NCI-H2227 (cell line): ENCODE results near the gene SLC35F1.
A peak's percentile ranks its signal among the peaks of the same experiment; 100 is the strongest.

Experiments
- DNase-seq: peaks from one replicate; lab custom pipeline; 2025; ENCODE audit not compliant: unreplicated experiment; lab: John Stamatoyannopoulos, UW

The SLC35F1 gene

DNA sequence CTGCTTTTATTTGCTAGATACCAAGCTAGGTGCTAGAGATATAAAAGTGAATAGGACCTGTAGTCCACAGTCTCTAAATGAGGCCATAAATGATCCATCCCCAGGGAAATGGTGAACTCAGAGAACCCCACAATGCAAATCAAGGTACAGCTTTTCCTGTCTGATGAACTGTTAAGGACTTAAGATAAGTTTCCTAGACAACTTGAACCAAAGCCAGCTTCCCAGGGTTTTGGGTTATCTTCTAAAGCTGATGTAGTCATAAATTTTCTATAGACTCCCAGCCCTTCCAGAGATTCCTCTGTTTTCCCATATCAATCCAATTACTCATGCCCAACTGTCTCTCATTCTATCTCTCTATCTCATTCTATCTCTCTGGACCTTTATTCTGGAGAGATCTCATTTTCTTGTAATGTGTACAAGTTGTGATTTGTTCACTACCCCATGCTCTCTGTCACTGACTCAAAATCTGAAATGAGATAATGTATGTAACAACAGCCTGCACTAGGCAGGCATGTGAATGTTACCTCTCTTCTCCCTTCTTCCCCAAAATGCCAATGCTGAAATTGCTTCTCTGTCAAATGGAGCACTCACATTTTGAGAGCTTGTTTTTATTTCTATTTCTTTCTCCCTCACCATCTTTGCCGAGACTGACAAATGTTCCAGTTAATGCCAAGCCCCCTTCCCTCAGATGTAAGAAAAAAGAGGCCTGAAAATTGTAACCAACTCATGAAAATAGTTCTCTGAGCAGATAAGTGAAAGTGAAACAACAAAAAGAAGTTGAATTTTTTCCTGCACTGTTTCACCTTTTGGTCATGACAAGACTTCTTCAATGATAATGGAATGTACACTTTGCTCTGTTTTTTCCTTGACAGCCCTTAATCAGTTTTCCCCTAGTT is 279.9 kb downstream of the SLC35F1 start:
- DNase-seq, result no peak

DNA sequence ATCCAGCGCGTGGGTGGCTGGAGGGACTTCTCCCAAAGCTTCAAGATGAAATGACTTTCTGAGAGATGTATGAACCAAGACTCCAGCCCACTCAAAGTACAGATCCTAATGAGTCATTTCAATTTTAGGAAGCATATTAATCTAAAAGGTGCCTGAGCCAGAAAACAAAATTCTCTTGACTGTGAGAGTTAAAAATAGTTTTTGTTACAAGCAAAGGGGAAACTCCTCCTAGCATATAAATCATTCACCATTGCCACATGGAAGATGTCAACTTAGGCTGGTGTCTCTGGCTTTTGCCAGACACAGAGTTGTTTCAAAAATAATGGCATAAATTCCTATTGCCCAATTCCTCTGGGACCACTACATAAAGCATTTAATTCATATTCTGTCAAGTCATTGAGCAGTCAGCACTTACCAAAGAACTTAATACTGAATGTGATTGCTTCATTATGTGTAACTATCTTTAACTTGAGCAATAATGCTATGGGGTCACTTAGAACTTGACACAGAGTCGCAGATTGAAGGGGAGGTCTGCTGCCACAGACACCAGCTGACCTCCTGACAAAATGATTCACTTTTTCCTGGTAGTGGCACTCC is 280.6 kb downstream of the SLC35F1 start:
- no peak for DNase-seq

DNA sequence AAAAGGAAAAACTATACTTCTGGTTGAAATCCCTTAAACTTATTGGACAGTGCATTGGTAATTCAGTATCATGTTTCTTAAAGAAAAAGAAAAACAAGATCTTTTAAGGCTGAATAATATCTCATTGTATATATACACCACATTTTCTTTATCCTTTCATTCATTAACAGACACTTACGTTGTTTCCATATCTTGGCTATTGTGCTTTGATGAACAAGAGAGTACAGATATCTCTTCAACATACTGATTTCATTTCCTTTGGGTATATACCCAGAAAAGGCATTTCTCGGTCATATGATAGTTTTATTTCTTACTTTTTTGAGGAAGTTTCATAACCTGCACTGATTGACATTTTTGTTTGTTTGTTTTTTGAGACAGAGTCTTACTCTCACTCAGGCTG is 281.5 kb downstream of the SLC35F1 start:
- no peak for DNase-seq

DNA sequence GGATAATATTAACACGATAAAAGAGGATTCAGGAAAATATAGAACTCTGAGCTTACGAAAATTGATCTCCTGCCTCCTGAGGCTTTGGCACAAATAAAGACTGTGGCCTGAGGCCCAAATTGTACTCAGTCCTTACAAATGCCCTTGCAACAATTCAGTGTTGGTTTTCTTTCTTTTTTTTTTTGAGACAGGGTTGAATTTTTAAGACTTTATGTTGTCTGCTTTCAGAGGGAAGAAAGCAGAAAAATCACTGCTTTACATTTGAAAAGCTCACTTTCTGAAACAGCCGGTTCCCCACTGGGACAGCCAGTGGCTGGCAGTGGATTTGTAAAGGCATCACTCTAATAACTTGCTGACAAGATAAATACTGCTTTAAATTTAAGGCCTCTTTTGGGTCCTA is 290.5 kb downstream of the SLC35F1 start:
- no peak for DNase-seq

DNA sequence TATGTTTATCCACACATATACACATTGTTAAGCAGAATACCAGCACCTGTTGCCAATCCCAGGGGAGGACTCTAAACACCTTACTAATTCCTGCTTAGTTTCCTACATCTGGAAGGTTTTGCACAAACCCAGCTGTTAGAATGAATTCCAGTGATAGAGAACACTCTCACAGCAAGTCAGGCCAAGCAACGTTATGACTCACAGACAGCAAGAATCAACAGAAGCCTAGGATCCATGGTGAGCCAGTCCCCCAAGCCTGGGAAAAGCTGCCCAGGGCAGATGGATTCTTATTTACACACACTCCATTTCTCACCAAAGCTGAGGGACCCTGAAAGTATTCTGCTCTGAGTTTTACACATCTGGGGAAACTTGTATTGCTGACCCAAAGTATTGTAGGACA is 291.7 kb downstream of the SLC35F1 start:
- DNase-seq, result no peak

DNA sequence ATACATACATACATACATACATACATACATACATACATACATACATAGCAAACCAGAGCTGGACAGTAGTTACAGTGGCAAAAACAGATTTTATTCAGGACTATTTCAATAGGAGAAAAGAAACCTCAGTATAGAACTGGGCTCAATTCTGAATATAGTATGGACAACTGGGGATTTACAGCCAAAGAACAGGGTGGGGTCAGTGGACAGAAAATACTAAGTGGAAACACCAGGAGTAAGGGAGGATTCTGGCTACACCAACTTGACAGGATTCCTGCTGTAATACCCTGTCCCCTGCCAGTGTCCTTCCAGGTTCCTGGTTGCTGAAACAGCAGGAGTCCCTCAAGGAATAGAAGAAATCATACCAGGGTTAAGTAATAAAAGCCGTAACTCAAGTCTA is 293.1 kb downstream of the SLC35F1 start:
- DNase-seq, result no peak

DNA sequence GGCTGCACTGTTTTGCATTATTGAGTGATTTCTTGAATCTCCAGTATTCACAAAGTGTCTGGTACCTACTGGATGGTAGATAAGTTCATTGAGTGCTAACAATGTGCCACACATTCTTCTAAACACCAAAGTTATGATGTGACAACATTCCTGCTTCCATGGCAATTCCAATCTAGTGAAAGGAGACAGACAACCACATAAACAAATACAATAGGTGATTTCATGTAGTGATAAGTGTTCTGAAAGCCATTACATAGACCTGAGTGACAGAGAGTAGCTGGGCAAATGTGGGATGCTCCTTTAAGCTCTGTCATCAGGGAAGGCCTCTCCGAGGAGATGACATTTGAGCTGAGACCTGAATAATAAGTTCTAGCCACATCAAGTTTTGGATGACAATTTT is 295.5 kb downstream of the SLC35F1 start:
- DNase-seq, result no peak

DNA sequence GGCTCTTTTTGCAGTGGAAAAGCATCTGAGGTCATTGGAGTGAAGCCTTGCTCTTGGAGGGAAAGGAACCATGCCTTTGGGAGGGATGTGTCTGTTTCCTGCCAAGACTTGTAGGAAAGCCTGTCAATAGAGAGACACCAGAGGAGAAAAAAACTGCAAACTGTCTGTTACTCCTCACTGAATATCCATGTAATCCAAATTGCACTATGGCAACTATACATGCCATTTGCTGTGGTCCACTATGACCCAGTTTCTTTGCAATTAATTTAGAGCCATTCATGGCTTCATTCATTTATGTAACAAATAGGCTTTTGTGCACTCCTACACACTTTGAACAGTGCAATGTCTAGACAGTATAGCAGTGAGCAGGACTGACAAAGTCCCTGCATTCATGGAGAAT is 296.5 kb downstream of the SLC35F1 start:
- no peak for DNase-seq

DNA sequence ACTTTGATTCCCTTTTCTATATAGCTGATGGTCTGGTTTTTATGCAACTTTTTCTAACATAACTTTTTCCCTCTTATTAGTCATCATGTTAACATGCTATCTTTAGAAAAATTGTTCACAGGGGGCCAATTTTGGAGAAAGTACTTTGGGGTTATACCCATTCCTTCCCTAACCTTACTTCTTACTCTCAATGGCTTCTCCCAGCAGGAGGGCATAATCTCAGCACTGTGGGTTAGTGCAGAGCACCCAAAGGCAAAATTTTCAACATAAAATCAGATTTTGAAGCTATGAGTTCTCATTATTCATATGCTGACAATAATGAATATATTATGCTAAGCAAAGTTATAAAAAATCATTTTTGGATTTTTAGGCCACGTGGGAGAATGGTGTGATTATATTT is 299.2 kb downstream of the SLC35F1 start:
- no peak for DNase-seq

DNA sequence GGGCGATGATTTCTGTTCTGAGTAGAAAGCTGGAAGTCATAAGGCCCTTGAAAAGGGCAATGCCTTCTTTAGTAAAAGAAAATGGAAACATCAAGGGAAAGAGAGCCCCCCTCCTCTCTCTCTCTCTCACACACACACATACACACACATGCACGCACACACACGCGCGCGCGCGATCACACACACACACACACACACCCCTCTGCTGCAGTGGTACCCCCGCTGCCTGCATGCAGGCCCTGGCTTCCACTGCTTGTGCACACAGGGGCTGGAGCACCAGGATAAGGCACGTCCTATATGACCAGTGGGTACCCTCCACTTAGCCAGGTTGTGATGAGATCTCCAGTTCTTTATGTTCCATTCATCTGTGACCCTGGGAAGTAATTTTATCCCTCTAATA is 300.9 kb downstream of the SLC35F1 start:
- peak; percentile 23 for DNase-seq

DNA sequence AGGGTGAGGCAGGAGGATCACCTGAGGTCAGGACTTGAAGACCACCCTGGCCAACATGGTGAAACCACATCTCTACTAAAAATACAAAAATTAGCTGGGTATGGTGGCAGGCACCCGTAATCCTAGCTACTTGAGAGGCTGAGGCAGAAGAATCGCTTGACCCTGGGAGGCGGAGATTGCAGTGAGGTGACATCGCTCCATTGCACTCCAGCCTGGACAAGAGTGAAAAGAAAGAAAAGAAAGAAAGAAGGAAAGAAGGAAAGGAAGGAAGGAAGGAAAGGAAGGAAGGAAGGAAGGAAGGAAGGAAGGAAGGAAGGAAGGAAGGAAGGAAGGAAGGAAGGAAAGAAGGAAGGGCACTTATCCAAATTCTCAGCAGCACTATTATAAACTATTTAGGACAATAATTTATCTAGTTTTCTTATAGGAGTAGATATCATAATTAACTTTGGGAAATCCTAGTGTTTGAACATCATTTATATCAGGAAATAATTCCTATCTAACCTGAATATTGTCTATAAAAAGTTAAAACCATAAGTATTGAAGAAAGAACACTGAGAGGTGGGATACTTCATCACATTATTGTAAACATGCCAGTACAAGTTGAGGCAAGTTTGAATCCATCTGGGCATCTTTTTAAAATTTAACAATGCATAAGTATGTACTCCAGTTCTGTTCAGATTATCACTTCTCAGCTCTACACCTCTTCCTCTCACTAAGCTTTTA is 305.5 kb downstream of the SLC35F1 start:
- no peak for DNase-seq

DNA sequence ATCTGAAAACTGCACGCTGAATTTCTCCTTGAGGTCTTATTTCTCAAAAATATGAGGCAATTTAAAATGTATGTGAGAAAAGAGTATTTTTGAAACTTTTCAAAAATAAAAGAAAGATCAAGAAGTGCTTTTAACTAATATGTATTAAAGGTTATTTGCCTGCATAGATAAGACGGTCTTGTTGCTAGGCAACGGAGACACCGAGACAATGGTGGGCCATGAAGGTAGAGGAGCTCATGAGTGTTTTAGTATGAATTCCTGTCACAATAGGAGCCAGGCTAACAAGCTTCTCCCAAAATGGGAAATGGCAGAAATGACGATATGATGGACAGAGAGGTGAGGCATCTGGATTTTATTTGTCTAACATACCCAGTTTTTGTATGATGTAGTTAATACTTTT is 308.2 kb downstream of the SLC35F1 start:
- no peak for DNase-seq

DNA sequence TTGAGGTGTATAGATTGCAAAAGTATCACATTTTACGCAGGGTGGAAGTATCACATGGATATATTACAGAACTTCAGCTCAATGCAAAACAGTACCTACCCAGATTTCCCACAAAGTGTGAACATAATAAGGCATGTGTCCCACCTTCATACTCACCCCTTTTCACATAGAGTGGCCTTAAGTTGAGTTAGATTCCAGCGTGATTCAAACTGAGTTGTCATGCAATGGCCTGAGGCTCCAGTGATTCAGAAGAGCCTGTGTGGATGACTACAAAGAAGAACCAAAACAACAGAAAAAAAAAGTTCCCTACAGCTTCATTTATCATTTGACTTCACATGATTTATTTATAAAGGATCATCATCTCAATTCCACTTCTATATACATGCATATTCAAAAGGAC is 309.7 kb downstream of the SLC35F1 start:
- no peak for DNase-seq

DNA sequence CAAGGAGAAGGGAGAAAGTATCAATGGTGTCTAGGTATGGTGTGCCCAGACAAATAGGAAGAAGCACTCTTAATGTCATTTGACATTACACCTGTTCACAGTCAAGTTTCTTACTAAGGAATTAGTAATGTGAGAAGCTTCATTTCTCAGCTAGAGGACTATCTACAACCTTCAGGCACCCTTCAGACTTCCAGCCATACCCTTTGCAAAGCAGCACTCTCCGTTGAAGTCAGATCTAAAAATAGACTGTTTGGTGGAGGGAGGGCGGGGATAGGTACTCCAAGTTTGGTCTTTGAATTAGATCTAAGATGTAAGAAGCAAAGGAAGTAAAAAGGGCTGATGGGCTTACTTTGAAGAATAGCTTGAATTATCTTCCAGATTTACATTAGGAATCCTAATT is 311.1 kb downstream of the SLC35F1 start:
- no peak for DNase-seq

DNA sequence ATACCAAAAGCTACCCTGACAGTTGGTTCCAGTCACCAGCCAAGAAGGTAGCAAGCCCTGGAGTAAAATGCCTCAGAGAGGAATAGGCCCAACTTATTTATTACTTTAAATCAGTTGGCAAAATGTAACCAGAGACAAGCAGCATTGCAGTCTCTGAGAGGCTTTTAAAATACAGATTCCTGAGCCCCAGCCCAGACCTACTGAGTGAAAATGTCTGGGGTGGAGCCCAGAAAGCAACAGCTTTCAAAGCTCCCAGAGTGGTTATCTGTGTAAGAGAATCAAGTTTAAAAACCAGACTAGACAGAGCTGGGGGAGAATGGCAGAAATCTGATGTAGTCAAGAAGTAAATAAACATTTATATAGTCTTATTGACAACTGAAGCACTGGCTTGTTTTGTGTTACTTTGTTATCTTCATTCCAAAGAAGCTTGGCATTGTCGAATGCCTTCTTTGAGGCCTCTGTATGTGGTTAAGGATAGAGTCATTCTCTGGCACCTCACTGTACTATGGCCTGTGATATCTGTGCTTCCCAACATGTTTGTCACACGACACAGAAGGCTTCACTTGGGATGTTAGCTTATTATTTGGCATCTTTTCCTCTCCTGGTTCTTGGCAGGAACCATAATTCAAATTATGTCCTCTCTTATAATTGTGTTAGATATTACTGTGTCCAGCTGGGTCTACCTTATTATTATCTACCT is 313.5 kb downstream of the SLC35F1 start:
- DNase-seq, result no peak

DNA sequence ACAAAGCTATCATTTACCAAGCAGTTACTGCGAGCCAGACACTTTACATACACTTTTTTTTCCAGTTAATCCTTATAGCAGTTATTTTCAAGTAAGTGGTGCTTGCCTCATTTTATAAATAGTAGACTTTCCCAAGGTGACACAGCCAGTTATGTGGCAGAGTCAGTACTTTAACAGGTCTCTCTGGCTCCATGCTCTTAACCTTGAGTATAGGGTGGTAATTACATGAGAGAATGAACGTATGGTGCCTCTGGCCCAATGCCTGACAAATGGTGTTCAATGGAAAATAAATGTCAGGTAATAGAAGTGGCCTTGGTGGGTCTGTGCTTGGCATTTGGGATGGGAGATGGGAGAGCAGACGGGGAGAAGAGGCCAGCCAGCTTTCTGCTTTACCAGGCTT is 316.3 kb downstream of the SLC35F1 start:
- peak; percentile 56 for DNase-seq

DNA sequence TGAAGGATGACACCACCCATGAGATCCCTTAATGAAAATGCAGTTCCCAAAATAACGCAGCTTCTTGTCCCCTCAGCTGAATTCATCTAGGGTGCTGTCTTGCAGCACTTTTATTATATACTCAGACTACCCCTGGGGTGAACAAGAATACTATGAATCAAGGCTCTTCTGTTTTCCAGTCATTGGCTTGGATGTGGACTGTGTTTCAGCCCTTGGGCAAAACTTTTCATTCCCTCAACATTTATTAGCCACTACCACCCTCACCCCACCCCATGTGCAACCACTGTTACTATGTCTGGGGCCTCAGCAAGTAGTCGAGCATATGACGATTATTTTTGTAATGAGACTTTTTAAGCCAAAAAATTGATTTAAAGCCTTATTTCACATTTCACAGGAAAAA is 321.8 kb downstream of the SLC35F1 start:
- no peak for DNase-seq

DNA sequence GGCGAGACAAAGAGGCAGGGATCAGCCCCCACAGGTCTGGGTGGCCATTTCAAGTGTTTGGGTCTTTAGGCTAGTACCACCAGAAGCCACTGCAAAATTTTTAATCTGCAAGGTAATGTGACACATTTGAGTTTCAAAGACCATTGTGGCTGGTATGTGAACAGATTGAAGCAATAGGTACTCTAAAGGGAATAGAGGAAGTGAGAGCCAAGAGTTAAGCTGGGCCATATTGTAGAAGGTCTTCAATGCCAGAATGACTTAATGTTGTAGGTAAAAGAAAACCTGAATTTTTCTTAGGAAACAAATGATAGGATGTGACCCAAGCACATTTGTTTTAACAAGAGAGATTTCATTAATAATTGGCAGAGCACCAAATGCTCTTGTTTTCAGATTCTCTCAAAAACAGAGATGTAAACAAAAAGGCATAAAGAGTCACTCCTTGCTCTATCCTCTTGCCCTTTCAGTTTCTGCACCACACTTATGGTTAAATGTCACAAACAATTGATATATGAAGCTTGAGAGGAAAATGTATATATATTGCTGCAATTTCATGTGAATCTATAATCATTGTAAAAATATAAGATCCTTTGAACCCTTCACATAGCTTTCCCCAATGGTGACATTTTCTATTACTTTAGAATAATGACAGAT is 333.9 kb downstream of the SLC35F1 start:
- no peak for DNase-seq

DNA sequence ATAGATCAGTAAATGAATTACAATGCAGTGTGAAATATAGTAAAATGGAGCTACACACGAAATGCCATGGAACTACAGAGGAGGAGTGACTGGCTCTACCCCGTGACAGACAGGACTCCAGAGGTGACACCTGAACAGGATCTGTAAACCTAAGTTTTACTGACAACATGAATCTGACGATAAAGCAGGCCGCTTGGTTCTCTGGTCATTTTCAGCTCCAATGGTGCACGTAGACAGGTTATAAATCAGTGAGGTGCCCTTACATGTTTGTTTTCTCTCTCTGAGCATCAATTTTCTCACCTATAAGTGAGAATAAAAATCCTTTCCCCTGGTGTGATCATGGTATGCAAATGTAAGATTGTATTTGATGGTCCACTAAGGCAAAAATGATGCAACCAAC is 339.3 kb downstream of the SLC35F1 start:
- no peak for DNase-seq

DNA sequence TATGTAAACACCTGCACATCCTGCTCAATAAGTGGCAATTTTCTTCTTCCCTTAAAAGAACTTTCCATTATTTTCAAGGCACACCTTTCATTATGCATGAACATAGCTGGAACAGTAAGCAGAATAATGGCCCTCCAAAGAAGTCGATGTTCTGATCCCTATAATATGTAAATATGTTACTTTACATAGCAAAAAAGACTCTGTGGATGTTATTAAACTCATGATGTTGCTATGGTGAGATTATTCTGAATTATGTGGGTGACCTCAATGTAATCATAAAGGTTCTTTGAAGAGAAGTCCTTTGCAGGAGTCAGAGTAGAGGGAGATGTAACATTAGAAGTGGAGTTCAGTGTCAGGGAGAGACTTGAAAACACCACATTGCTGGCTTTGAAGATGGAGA is 341.1 kb downstream of the SLC35F1 start:
- no peak for DNase-seq

DNA sequence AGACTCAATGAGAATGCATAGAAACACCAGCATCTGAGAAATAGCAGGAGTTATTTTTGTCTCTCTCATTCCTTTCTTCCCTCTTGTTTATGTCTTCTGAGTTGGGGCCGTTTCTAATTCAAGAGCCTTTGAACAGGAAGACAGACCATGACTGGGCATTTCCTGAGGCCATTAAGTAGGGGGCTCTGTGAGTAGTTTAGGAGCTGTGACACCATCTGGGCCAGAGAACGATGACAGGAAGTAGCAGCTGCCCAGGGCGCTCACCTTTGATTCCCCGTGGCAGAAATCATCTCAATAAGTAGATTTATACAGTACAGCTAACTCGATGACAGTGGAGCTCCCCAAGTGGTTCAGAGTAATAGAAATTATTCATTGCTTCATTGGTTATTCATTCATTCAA is 342.6 kb downstream of the SLC35F1 start:
- no peak for DNase-seq
